PFSK-1 (cell line): ENCODE data around the gene RPL23. TPM values are rescaled to one million over a fixed set of nuclear protein-coding genes. Genes with fewer than 3 reads are reported as not detected.

Source experiments
- FOXP2 ChIP-seq: optimal IDR thresholded peaks from 2 replicates; pipeline ENCODE3; 2011; ENCODE audit warnings: borderline replicate concordance, control low read depth, inconsistent platforms; ENCODE audit not compliant: insufficient read depth; ENCODE audit errors: extremely low read length, extremely low read depth
- POLR2AphosphoS5 ChIP-seq: IDR thresholded peaks from 2 replicates; pipeline ENCODE4 v1.6.1; 2012; ENCODE audit warnings: low read depth, mild to moderate bottlenecking, control low read depth, low read length, moderate library complexity
- REST ChIP-seq, 2 experiments: IDR thresholded peaks; 2 replicates each; pipeline versions ENCODE4 v1.6.1 to v1.8.0; 2011 to 2012; ENCODE audit warnings: low read depth in 2 of 2, low read length in 2 of 2, control low read depth in 1 of 2, inconsistent platforms in 1 of 2, mild to moderate bottlenecking in 1 of 2, moderate library complexity in 1 of 2; ENCODE audit not compliant: insufficient read depth in 1 of 2
- SIN3A ChIP-seq: IDR thresholded peaks from 2 replicates; pipeline ENCODE4 v1.6.1; 2012; ENCODE audit warnings: mild to moderate bottlenecking, low read length, moderate library complexity, borderline replicate concordance; ENCODE audit not compliant: insufficient read depth
- TAF1 ChIP-seq: IDR thresholded peaks from 2 replicates; pipeline ENCODE4 v1.6.1; 2012; ENCODE audit warnings: low read length, control low read depth, borderline replicate concordance; ENCODE audit not compliant: insufficient read depth
- polyA plus RNA-seq: library from polyadenylated mRNA; unstranded; fragments of >200 nt; gene quantifications from one replicate; pipeline ENCODE4 v1.2.1, GENCODE V29; 2012; ENCODE audit warnings: low read depth, missing spikeins; ENCODE audit not compliant: insufficient read length

Gene RPL23
- 1,863 TPM for polyA plus RNA-seq

- TF ChIP-seq REST (IDR thresholded peaks at IDR 0.05; ENCODE audit: insufficient read depth in 1 of 2, low read depth in 2 of 2, low read length in 2 of 2) (peak in 1 of 2 experiments; percentile 74; a peak in 2 of 4 replicates), TAF1 (peak; percentile 99), POLR2AphosphoS5 (peak; percentile 97), SIN3A (peak; percentile 83), FOXP2 (no peak)
Observed at GRCh38 chr17:38853292-38854219, at the start of gene RPL23. TSS of gene RPL23 (minus strand) at chr17:38853721. CDS start at chr17:38853710, 11 bp downstream.

- TF ChIP-seq TAF1 (0 out of 2 replicates have a peak, but pooled peaks have one; percentile 36), FOXP2 (no peak), REST (IDR thresholded peaks at IDR 0.05; ENCODE audit: insufficient read depth in 1 of 2, low read depth in 2 of 2, low read length in 2 of 2) (peak in 1 of 2 experiments; percentile 63; a peak in 1 of 4 replicates), POLR2AphosphoS5 (peak; percentile 66), SIN3A (no peak; the same call in 1 of the 2 replicates)
Observed at GRCh38 chr17:38900978-38901656, 47.6 kb upstream of the RPL23 start.

- TF ChIP-seq FOXP2, result no peak
Observed at GRCh38 chr17:38899421-38899820, 45.9 kb upstream of the RPL23 start.

GRCh38 chr17:38898812-38899348 lies 45.4 kb upstream of the RPL23 start:
- TF ChIP-seq FOXP2, result peak; percentile 40
- TF ChIP-seq POLR2AphosphoS5, result no peak
- TF ChIP-seq TAF1, result no peak
- peak; percentile 47; the same call in 1 of the 2 replicates for TF ChIP-seq SIN3A

GRCh38 chr17:38898291-38898679 lies 44.8 kb upstream of the RPL23 start:
- TF ChIP-seq POLR2AphosphoS5, result no peak
- TF ChIP-seq SIN3A, result no peak
- no peak for TF ChIP-seq REST (IDR thresholded peaks at IDR 0.05; ENCODE audit: insufficient read depth in 1 of 2, low read depth in 2 of 2, low read length in 2 of 2)
- no peak for TF ChIP-seq FOXP2
- TF ChIP-seq TAF1, result no peak

- TF ChIP-seq TAF1, result no peak
- no peak for TF ChIP-seq SIN3A
- TF ChIP-seq FOXP2, result no peak
- no peak for TF ChIP-seq POLR2AphosphoS5
- no peak for TF ChIP-seq REST (IDR thresholded peaks at IDR 0.05; ENCODE audit: insufficient read depth in 1 of 2, low read depth in 2 of 2, low read length in 2 of 2)
Observed at GRCh38 chr17:38897671-38898290, 44.3 kb upstream of the RPL23 start.
